Breast epithelium (tissue), 4 donors: ENCODE results near the gene MGST3. TPM values are rescaled to one million over a fixed set of nuclear protein-coding genes. Genes with fewer than 3 reads are reported as not detected.

Experiments
- DNase-seq, 2 donors: peaks; one replicate each; pipeline ENCODE4 v3.0.0-alpha.2; 2019; ENCODE audit warnings: low spot score in 2 of 2
- H3K27ac ChIP-seq, 2 donors: fragments of 200-600 bp; sonication (generic) in 1 of 2; one replicate each; pipeline ENCODE4 v1.5.1; 2016 to 2019; ENCODE audit warnings: mild to moderate bottlenecking in 1 of 2
- H3K27me3 ChIP-seq, 2 donors: fragments of 200-600 bp; sonication (generic) in 1 of 2; one replicate each; pipeline versions ENCODE4 v1.5.1 to v1.6.0; 2017 to 2019; ENCODE audit warnings: control low read depth in 1 of 2, mild to moderate bottlenecking in 1 of 2
- H3K36me3 ChIP-seq: fragments of 200-600 bp; one replicate; pipeline ENCODE4 v1.5.1; 2019
- H3K4me1 ChIP-seq, 2 donors: fragments of 200-600 bp; sonication (generic); one replicate each; pipeline ENCODE4 v1.5.1; 2016 to 2019; ENCODE audit warnings: control low read depth in 1 of 2
- H3K4me3 ChIP-seq, 3 donors: fragments of 200-600 bp; sonication (generic); 1 replicate in 2 of 3; 2 replicates in 1 of 3; pipeline ENCODE4 v1.5.1; 2016 to 2019; ENCODE audit warnings: mild to moderate bottlenecking in 3 of 3, moderate library complexity in 2 of 3
- H3K9me3 ChIP-seq, 2 donors: fragments of 200-600 bp; sonication (generic) in 1 of 2; one replicate each; pipeline ENCODE4 v1.5.1; 2016 to 2019; ENCODE audit warnings: control low read depth in 1 of 2
- CTCF ChIP-seq, 3 donors: fragments of 450-650 bp; IDR thresholded peaks; one replicate each; pipeline ENCODE4 v1.5.1; 2016 to 2017; ENCODE audit warnings: antibody characterized with exemption in 3 of 3, mild to moderate bottlenecking in 3 of 3, moderate library complexity in 3 of 3
- POLR2A ChIP-seq: fragments of 450-650 bp; IDR thresholded peaks from one replicate; pipeline ENCODE4 v1.6.1; 2016; ENCODE audit warnings: antibody characterized with exemption, mild to moderate bottlenecking, moderate library complexity
- POLR2AphosphoS5 ChIP-seq, 3 donors: sonication (generic); formaldehyde crosslinking; IDR thresholded peaks; one replicate each; pipeline ENCODE4 v1.6.1; 2017; ENCODE audit warnings: antibody characterized with exemption in 3 of 3
- intact Hi-C: fragments of 100-400 bp; cut with DNase I; formaldehyde crosslinking; loops from one replicate; pipeline ENCODE4 v1.15.1; 2023; ENCODE audit warnings: low total_unique reads
- total RNA-seq, 3 donors: library from RNA; depleted of rRNA; stranded (reverse); fragments of >200 nt; gene quantifications; one replicate each; pipeline ENCODE4 v1.1.0, GENCODE V29; 2016

Gene MGST3
- total RNA-seq, 3 donors from 2014 or later: 140 to 318 (median 251) TPM

DNA sequence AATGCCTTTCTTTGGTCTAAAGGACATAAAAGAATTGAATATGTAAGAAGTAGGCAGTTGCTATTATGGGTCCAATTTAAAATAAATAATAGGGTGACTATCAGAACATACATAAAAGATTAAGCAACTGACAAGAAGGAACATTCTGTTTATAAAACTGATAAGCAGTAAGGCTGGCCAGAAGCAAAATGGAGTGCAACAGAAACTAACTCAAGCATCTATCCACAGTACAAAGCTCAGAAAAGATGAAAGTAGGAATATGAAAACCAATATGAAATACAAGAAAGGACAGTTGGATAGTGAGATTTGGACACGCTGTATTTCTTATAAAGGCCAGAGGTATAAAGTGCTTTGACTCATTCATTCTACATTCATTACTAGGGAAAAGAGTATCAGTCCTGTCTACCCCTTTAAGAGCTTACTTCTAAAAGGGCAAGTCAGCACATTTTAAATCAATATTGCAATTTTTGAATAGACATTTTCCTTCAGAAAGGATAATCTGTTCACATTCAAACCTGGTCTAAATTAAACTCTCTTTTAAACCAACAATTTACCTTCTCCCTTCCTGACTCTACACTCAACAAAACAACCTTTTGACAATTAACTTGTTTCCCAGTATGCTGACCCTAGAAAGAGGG, 52.9 kb downstream of the MGST3 start:
- H3K4me1 ChIP-seq: no peaks in the 10 kb centered on the region
- DNase-seq: no peak
- no peak overlapping the region for H3K27ac ChIP-seq
- H3K4me3 ChIP-seq: no peak overlapping the region
- H3K9me3 ChIP-seq: no peaks in the 10 kb centered on the region
- intact Hi-C loops: no loop called here
- TF ChIP-seq POLR2A (no peak), POLR2AphosphoS5 (IDR thresholded peaks at IDR 0.05) (no peak), CTCF (IDR thresholded peaks at IDR 0.05) (no peak)
- H3K27me3 ChIP-seq: no peaks in the 10 kb centered on the region
- H3K36me3 ChIP-seq: no peaks in the 10 kb centered on the region

- Histone ChIP-seq H3K4me1 (no peaks in the 10 kb centered on the region), H3K27ac (no peak overlapping the region), H3K36me3 (no peaks in the 10 kb centered on the region), H3K27me3 (no peaks in the 10 kb centered on the region), H3K9me3 (peaks cover 0 to 3% of the 10 kb centered on the region in 2 donors), H3K4me3 (no peak overlapping the region)
- intact Hi-C loops: no loop called here
- no peak for DNase-seq
- no peak for TF ChIP-seq POLR2A
- TF ChIP-seq CTCF (IDR thresholded peaks at IDR 0.05): no peak
Observed at GRCh38 chr1:165686121-165686970, 55.3 kb downstream of the MGST3 start.

DNA sequence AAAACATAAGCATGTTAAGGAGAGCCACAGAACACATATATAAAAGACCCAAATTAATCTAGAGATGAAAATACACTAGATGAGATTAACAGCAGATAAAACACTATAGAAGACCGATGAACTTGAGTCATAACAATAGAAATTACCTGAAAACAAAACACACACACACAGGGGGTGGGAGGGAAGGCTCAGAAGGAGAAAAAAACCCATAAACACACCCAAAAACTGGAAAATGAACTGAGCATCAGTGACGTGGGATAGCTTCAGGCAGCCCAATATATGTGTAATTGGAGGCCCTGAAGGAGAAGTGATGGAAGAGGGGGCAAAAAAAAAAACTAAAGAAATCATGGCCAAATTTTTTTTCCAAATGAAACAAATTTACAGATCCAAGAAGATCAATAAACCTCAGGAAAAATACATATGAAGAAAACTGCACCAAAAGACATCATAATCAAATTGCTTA, 56.0 kb downstream of the MGST3 start:
- no peaks in the 10 kb centered on the region for H3K4me1 ChIP-seq
- intact Hi-C loops: no loop called here

GRCh38 chr1:165688046-165688445, 57.0 kb downstream of the MGST3 start:
- no peaks in the 10 kb centered on the region for H3K27me3 ChIP-seq
- no peaks in the 10 kb centered on the region for H3K4me1 ChIP-seq
- no peaks in the 10 kb centered on the region for H3K36me3 ChIP-seq
- peaks cover 0 to 3% of the 10 kb centered on the region in 2 donors for H3K9me3 ChIP-seq
- intact Hi-C loops: no loop called here
- no peak for TF ChIP-seq CTCF (IDR thresholded peaks at IDR 0.05)
- no peak for TF ChIP-seq POLR2A
- TF ChIP-seq POLR2AphosphoS5 (IDR thresholded peaks at IDR 0.05): no peak
- no peak for DNase-seq
- H3K27ac ChIP-seq: no peak overlapping the region
- H3K4me3 ChIP-seq: no peak overlapping the region

More for the DNA sequence above, 56.0 kb downstream of the MGST3 start:
- Histone ChIP-seq H3K4me3 (no peak overlapping the region), H3K9me3 (peaks cover 0 to 3% of the 10 kb centered on the region in 2 donors), H3K27me3 (no peaks in the 10 kb centered on the region), H3K27ac (no peak overlapping the region), H3K36me3 (no peaks in the 10 kb centered on the region)
- TF ChIP-seq POLR2A (no peak), CTCF (IDR thresholded peaks at IDR 0.05) (no peak), POLR2AphosphoS5 (IDR thresholded peaks at IDR 0.05) (no peak)
- DNase-seq: no peak

GRCh38 chr1:165695031-165695430, 64.0 kb downstream of the MGST3 start:
- Histone ChIP-seq H3K36me3 (no peaks in the 10 kb centered on the region), H3K4me3 (peak overlapping the region in 1 of 3 donors; percentile 1), H3K27ac (peak overlapping the region in 1 of 2 donors; percentile 31), H3K4me1 (peaks cover 0 to 13% of the 10 kb centered on the region in 2 donors), H3K9me3 (peaks cover 0 to 3% of the 10 kb centered on the region in 2 donors), H3K27me3 (no peaks in the 10 kb centered on the region)
- no peak for TF ChIP-seq CTCF (IDR thresholded peaks at IDR 0.05)
- TF ChIP-seq POLR2A: no peak
- TF ChIP-seq POLR2AphosphoS5 (IDR thresholded peaks at IDR 0.05): no peak
- DNase-seq: no peak
- intact Hi-C loops: no loop called here
